ENCODE results near the gene PCGF3. TPM values are rescaled to one million over a fixed set of nuclear protein-coding genes. Genes with fewer than 3 reads are reported as not detected.
A peak's percentile ranks its signal among the peaks of the same experiment; 100 is the strongest.

PCGF3 gene
- total RNA-seq, 1 experiment from 2014 or later = 21.3 TPM

DNA sequence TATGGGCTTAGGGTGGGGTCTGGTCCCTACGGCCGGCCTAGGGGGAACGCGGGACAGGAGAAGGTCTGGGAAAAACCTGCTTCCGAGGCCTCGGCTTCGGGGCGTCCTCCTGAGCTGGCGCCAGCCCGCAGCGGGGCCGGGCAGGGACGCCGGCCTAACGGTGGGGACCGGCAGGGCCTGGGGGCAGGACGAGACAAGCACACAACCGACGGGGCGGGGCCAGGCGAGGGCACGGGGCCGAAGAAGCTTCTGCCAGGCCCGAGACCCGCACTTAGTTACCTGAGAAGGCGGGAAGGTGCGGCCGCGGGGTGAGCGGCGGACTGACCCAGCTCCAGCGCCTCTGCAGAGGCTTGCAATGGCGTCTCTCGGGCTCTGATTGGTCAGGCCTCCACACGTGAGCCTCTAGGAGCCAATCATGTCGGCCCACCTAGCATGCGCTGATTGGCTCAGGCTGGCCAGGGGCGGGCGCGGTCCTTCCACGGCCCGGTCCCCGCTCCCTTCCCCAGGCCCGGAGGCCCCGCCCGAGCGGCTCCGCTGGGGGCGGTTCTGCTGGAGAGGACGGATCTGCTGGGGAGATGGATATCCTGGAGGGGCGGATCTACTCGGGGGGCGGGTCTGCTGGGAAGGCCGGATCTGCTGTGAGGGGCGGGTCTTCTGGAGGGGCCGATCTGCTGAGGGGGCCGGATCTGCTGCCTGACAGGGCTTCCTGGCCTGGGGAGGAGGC lies 76.0 kb downstream of the PCGF3 start:
- peak; percentile 100 for DNase-seq (ENCODE audit: low read depth)
- in situ Hi-C loops (cut with HindIII; ENCODE audit: low pct_unique_long_range_greater_than_20kb, low sequenced_read_pairs) = no loop called here

DNA sequence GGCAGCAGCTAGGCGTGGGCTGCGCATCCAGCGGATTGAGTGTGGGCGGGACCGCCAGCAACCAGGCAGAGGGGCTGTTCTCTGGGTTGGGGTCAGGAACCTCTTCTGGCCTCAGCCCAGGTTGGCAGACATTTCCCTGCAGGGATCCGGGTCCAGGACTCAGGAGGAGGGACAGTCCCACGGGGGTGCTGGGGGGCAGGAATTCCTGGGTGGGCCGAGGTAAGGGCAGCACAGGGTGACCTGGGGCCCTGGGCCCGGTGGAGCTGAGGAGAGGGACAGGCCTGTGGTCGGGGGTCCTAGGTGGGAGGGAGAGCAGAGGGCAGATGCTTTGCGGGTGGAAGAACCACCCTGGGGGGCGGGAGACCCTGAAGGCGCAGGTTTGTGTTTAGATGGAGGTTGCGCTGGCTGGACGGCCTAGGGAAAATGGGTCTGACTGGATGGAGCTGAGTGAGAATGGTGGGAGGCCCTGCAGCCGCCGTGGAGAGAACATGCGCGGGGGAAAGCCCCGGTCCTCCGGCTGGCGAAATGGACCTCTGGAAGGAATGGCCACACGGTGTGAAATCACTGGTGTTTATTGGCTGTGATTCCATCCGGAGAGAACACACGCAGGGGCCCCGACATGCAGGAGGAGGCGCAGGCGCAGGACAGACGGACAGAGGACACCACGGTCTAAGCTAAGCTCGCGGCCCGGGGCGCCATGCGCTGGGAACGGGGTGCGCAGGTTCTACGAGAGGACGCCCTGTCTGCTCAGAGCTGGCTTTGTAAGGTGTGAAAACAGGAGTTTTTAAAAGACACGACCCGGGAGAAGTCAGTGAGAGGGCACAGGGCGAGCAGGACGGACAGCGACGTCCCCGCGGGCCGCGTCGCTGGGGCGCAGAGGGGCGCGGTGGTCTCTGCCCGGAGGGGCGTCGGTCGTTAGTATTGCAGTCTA lies 79.0 kb downstream of the PCGF3 start:
- DNase-seq (ENCODE audit: low read depth) = no peak
- in situ Hi-C loops (cut with HindIII; ENCODE audit: low pct_unique_long_range_greater_than_20kb, low sequenced_read_pairs) = no loop called here

DNA sequence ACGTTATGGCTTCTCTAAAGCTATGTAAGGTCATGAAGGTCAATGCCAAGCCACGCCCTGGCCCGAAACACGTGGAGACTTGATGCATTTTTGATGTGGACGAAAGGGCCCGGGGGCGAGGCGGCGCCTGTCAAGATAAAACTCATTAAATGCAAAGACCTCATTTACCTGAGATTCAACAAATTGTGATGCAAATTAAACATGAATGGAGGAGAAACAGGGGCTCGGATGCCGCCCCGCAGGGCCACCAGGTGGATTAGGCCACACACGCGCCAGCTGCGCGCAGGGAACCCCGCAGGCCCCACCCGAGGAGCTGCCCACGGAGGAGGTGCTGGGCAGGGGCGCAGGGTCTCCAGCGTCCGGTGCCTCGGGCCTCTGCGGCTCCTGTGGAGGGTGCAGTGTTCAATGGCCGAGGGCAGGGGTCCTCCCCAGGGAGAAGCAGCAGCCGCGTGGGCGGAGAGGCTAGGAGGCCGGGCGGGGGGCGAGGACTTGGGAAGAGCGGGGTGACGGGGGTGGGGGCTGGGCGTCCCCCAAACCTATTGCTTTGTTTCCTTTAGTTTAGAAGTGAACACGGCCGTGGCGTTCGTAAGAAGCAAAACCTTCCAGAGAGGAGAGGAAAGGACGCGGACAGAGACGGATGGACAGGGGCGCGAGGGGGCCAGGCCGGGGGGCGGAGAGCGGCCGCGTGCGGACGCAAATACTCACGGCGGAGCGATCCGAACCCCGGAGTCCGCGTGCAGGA lies 79.9 kb downstream of the PCGF3 start:
- DNase-seq (ENCODE audit: low read depth) = no peak
- in situ Hi-C loops (cut with HindIII; ENCODE audit: low pct_unique_long_range_greater_than_20kb, low sequenced_read_pairs) = no loop called here

DNA sequence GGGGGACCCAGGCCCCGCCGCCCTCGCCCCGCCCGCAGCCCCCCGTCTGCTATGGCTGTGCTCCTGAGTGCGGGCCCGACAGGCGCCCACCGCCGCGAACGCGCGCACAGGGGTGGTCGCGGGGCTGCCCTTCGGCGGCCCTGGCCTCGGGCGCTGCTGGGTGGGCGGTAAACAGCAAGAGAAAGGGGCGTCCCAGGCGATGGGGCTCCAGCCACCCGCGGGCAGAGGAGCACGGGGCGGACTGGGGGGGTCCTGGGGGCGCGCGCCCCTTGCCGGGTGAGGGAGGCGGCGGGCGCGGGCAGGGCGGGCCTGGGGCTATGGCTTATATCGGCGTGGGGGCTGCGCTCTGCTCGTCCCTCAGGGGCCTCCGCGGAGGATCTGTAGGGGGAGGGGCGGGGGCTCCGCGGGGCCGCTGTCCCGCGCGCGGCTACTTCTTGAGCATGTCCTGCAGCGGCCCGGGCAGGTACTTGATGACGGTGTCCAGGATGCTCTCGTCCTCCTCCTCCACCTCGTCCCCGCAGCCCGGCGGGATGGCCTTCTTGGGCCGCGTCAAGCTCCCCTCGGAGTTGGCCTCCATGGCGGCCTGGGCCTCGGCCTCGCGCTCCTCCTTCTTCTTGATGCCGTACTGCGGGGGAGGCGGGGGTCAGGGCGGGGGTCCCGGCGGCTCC lies 80.6 kb downstream of the PCGF3 start:
- no peak for DNase-seq (ENCODE audit: low read depth)
- in situ Hi-C loops (cut with HindIII; ENCODE audit: low pct_unique_long_range_greater_than_20kb, low sequenced_read_pairs) = no loop called here

DNA sequence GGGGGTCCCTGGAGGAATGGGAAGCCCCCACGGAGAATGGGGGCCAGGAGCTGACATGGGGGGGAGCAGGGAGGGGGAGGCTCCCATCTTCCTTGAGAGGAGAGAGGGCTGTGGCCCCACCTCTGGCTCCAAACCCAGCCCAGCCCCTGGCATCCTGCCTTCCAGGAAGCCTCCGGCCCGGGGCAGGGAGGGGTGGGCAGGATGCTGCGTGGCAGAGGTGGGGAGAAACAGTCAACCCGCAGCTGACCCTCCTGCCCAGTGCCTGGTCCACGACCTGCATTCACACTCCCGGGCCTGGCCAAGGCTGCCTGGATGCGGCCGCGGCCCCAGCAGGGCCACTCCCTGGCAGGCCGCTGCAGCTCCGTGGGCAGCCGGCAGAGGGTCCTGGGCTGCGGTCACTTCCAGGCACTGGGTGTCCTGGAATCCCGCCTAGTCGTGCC lies 81.2 kb downstream of the PCGF3 start:
- in situ Hi-C loops (cut with HindIII; ENCODE audit: low pct_unique_long_range_greater_than_20kb, low sequenced_read_pairs) = no loop called here

DNA sequence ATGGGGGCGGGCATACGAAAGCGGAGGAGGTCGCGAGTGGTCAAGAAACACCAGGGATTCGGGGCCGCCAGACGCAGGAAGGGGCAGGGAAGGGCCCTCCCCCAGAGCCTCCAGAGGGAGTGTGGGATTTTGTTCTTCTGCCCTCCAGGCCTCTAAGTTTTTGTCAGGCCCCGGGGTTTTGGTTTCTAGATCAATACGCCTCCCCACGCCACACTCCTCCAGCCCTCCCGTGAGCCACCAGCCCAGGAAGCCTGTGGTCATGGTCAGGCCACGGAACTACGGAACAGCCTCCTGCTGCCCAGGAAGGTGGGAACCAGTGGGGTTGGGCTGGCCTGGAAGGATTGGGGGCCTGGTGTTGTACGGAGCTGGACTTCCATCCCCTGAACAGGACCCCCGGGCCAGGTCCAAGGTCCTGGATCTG lies 81.9 kb downstream of the PCGF3 start:
- in situ Hi-C loops (cut with HindIII; ENCODE audit: low pct_unique_long_range_greater_than_20kb, low sequenced_read_pairs) = no loop called here
- no peak for DNase-seq (ENCODE audit: low read depth)

More for the DNA sequence above, 81.2 kb downstream of the PCGF3 start:
- DNase-seq (ENCODE audit: low read depth) = no peak

DNA sequence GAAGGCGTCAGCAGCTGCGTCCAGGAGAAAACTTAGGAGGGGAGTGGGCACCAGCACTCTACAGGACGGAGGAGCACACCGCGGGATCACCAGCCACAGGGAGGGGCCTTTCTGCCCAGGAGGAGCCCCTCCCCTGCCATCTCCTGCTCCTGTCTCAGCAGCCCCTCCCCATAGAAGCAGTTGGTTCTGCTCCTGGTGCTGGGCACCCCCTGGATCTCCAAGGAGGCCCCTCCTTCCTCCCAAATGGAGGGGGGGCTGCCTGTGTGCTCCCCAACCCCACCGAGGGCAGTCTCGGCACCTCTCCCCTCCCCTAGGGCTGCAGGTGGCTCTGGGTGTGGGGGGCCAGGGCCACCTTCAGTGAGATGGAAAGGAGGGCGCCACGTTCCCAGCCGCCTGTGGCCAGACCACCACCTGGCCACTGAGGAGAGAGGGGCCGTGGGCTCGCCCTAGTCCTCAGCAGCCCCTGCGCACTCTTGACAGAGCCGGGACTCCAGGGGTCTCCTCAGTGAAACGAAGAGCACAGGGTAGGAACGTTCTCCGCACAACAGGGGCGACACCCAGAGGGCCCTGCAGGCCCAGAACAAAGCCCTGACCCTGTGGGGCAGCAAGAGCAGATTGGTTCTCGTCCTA lies 82.5 kb downstream of the PCGF3 start:
- no peak for DNase-seq (ENCODE audit: low read depth)
- in situ Hi-C loops (cut with HindIII; ENCODE audit: low pct_unique_long_range_greater_than_20kb, low sequenced_read_pairs) = no loop called here

DNA sequence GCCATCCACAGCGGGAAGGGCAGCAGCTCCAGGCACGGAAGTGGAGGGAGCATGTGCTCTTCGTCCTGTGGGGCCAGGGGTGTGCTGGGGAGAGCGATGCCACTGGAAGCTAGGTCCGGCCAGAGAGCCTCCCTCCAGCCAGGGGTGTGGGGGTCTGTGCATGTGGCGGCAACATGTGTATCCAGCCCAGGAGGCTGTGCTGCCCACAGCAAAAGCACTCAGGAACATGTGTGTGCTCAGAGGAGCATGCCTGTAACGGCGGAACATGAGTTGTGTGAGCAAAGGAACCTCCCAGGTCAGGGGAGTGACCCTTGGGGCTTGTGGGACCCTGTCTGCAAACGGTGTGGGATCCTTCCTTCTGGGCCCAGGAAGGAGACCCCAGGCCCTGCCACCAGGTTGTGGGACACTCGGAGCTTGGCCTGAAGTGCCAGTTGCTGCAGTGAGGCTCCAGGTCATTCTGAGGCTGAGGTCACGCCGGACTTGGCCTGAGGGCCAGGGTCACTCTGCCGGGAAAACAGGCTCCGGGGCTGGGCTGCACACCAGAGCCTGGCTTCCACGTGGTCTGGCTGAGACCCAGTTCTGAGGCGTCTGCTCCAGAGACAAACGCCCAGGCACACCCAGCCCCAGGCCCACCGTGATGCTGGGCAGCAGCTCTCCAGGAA lies 83.1 kb downstream of the PCGF3 start:
- no peak for DNase-seq (ENCODE audit: low read depth)
- in situ Hi-C loops (cut with HindIII; ENCODE audit: low pct_unique_long_range_greater_than_20kb, low sequenced_read_pairs) = no loop called here

DNA sequence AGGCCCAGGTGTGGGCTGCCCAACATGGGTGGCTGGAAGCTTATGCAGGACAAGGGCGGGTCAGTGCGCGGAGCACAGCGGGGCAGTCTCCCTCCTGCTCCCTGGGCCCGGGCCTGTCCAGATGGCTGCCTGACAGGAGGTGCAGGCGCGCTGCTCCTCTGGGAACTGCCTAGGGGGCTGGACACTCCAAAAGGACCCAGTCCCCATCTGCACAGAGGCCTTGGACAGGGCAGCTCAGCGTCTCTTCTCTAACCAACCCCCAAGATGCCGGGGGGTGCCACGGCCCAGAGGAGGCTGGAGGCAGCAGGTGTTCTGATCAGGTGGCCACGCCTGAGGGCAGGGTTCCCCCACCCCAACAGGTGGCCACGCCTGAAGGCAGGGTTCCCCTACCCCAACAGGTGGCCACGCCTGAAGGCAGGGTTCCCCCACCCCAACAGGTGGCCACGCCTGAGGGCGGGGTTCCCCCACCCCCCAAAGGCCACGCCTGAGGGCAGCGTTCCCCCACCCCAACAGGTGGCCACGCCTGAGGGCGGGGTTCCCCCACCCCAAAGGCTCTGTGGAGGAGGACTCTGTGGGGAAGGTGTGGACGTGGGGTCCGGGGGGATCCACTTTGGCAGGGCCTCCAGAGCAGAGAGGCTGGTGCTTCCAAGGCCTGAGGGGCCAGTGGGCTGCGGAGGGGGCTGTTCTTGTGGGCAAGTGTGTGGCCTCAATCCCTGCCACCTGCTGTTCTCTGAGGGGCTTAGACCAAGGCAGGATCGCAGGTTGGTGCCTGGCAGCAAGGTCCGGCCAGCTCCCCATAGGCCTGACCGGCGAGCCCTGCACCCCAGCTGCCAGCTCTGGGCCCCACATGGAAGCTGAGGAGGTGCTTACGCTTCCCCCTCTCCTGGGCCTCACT lies 84.2 kb downstream of the PCGF3 start:
- in situ Hi-C loops (cut with HindIII; ENCODE audit: low pct_unique_long_range_greater_than_20kb, low sequenced_read_pairs) = no loop called here
- no peak for DNase-seq (ENCODE audit: low read depth)

DNA sequence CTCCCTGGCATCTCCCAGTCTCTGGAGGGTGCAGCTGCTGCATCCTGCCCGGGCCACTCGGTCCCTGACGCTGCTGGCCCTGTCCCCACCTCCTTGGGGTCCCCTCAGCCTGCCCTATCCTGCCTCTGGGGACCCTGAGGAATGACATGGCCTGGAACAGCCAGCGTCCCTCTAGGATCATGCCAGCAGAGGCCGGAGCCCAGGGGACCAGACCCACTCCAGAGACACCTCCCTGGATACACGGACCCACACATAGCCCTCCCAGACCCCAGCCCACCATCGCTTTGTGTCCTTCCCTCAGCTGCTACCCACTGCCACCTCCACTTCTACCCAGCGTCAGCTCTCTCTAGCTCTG lies 84.8 kb downstream of the PCGF3 start:
- no peak for DNase-seq (ENCODE audit: low read depth)
- in situ Hi-C loops (cut with HindIII; ENCODE audit: low pct_unique_long_range_greater_than_20kb, low sequenced_read_pairs) = no loop called here

DNA sequence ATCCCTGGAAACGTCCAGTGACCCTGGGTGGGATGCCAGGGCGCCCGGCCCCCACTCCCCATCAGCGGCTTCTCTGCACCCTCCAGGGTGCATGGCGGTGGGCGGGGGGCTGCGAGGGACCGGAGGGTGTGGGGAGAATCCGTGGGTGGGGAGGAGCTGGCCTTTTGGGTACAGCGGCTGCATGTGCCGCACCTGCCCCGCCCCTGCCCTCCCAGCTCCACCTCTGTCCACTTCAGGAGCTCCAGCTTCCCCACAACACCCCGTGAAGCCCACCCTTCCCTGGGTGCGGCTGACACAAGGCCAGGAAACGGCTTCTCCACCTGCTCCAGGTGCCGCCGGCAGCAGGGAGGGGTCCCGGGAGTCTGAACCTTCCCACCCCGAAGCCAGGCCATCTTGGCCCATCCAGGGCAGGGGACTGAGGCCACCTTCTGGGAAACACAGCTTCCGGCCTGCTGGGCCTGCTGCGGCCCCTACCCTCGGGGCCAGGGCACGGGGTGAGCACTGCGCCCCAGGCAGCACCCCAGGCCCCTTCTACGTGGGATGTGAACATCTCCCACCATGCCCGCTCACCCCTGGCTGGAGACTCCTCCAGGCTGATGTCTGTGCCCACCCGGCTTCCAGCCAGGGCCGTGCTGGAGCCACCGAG lies 85.7 kb downstream of the PCGF3 start:
- no peak for DNase-seq (ENCODE audit: low read depth)
- in situ Hi-C loops (cut with HindIII; ENCODE audit: low pct_unique_long_range_greater_than_20kb, low sequenced_read_pairs) = no loop called here

DNA sequence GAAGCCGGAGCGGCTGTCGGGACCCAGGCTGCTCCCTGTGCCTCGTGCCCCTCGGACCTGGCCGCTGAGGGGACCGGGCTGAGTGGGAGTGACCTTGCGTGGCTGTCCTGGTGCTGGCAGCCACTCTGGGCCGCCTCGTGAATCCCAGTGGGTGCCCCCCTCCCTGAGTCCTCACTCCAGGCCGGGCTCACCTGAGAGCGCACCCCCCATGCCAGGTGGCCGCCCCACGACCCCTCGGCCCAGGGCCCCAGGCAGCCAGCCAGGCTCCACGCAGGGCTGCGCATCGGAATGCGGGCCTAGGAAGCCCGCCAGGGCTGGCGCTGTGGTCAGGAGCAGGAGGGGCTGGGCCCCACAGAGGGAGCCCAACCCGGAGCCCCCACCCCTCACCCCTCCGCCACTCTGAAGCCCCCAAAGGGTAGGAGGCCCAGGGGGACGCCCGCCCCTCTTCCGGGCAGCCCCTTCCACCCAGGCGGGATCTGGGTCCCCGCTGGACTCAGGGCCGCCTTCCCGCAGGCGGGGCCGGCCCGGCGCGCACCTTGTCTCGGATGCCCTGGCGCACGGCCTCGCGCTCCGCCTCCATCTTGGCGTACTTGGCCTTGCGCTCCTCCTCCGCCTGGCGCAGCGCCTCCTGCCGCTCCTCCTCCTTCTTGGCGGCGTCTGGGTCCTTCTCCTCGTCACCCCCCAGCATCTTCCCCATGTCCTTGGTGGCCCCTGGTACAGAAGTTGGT lies 86.4 kb downstream of the PCGF3 start:
- no peak for DNase-seq (ENCODE audit: low read depth)

DNA sequence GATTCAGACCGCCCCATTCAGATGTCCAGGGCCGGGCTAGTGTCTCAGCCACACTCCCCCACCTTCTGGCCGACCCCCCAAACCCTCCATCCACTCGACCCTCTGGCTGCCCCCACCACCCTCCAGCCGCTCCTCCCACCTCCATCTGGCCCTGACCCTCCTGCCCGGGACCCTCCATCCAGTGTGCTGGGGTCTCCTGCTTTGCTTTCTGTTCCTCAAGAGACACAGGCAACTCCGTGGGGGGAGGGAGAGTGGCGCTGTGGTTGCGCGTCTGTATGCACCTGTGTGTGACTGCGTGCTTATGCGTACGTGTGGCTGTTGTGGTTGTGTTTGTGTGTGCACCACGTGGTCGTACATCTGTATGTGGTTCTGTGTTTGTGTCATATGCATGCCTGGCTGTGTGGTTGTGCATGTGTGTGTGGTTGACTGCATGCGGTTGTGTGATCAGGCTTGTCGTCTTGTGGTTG lies 87.0 kb downstream of the PCGF3 start:
- in situ Hi-C loops (cut with HindIII; ENCODE audit: low pct_unique_long_range_greater_than_20kb, low sequenced_read_pairs) = no loop called here
- DNase-seq (ENCODE audit: low read depth) = no peak

More for the DNA sequence above, 86.4 kb downstream of the PCGF3 start:
- in situ Hi-C loops (cut with HindIII; ENCODE audit: low pct_unique_long_range_greater_than_20kb, low sequenced_read_pairs) = no loop called here

DNA sequence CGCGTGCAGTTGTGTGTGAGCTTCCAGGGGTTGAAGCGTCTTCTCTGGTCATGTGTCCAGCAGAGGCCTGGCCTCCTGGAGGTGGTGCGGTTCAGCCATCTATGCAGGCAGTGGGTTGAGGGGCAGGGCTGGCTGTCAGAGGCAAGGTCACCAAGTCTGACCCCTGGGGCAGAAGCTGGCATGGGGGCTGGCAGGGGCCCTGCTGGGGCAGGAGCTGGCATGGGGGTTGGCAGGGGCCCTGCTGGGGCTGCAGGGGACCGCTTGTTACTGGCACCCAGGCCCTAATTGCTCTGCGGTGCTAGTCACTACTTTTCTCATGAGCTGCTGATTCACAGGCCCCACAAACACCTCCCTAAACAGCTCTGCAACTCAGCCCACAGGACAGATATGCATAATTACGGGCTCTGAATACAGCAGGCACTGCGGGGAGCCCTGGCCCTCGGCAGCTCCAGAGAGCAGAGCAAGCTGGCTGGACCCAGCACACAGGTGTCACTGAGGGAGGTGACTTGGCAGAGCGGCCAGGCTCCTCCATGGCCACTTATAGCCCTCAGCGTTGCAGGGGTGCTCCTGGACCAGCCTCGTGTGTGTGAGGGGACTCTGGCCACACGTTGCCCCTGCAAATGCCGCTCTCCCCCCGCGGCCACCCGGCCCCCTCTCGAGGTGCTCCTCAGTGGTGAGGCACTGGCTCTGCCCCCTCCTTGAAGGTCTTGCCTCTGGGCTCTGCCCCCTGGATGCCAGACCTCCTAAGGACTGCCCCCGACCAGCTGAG lies 87.6 kb downstream of the PCGF3 start:
- DNase-seq (ENCODE audit: low read depth) = no peak
- in situ Hi-C loops (cut with HindIII; ENCODE audit: low pct_unique_long_range_greater_than_20kb, low sequenced_read_pairs) = no loop called here
